HL-60/S4 treated with retinoic acid at 250 ng/mL for 4 days and 3 days (cell line): ENCODE data around the gene NUP214.
"Not testable (repeated sequence)": the region's sequence is repeated elsewhere in the genome, so short reads cannot be mapped to it uniquely, and the experiment has no call there.

ENCODE experiments used
- in situ Hi-C: fragments of 300-500 bp; cut with MboI; formaldehyde crosslinking; loops from 2 replicates; pipeline ENCODE4 v1.7.0; 2022; ENCODE audit warnings: low sequenced_read_pairs

The NUP214 gene

GRCh38 chr9:131227112-131227958 is 101.9 kb downstream of the NUP214 start:
- in situ Hi-C loops = no loop called here

- in situ Hi-C loops = no loop called here
Measured at GRCh38 chr9:131227959-131228460, 102.6 kb downstream of the NUP214 start.

GRCh38 chr9:131228988-131229387 is 103.6 kb downstream of the NUP214 start:
- in situ Hi-C loops = no loop called here

- in situ Hi-C loops = no loop called here
Measured at GRCh38 chr9:131233556-131233955, 108.2 kb downstream of the NUP214 start.

- in situ Hi-C loops = no loop called here
Measured at GRCh38 chr9:131233995-131234394, 108.6 kb downstream of the NUP214 start.

GRCh38 chr9:131234799-131235479 is 109.6 kb downstream of the NUP214 start:
- in situ Hi-C loops = no loop called here

- in situ Hi-C loops = no loop called here
Measured at GRCh38 chr9:131235480-131235851, 110.1 kb downstream of the NUP214 start.

- in situ Hi-C loops = no loop called here
Measured at GRCh38 chr9:131236161-131236560, 110.8 kb downstream of the NUP214 start.

- in situ Hi-C loops = no loop called here
Measured at GRCh38 chr9:131236761-131237160, 111.4 kb downstream of the NUP214 start.

GRCh38 chr9:131237291-131237690 is 111.9 kb downstream of the NUP214 start:
- in situ Hi-C loops = no loop called here

GRCh38 chr9:131237931-131238401 is 112.6 kb downstream of the NUP214 start:
- in situ Hi-C loops = no loop called here

- in situ Hi-C loops = no loop called here
Measured at GRCh38 chr9:131238402-131239021, 113.1 kb downstream of the NUP214 start.

GRCh38 chr9:131239161-131239975 is 114.0 kb downstream of the NUP214 start:
- in situ Hi-C loops = no loop called here

GRCh38 chr9:131240047-131240921 is 114.9 kb downstream of the NUP214 start:
- in situ Hi-C loops = no loop called here

GRCh38 chr9:131244331-131244730 is 118.9 kb downstream of the NUP214 start:
- in situ Hi-C loops = not testable (repeated sequence)

GRCh38 chr9:131246618-131247017 is 121.2 kb downstream of the NUP214 start:
- in situ Hi-C loops = no loop called here

GRCh38 chr9:131252120-131252519 is 126.7 kb downstream of the NUP214 start:
- in situ Hi-C loops = no loop called here

- in situ Hi-C loops = no loop called here
Measured at GRCh38 chr9:131253891-131254491, 128.6 kb downstream of the NUP214 start.

GRCh38 chr9:131254626-131255025 is 129.2 kb downstream of the NUP214 start:
- in situ Hi-C loops = no loop called here
